Glomerular endothelial cell (primary cell): ENCODE measurements around the gene TTYH2. TPM values are rescaled to one million over a fixed set of nuclear protein-coding genes. Genes with fewer than 3 reads are reported as not detected.
"Not testable (repeated sequence)": the region's sequence is repeated elsewhere in the genome, so short reads cannot be mapped to it uniquely, and the experiment has no call there.

Experiments used
- DNase-seq: peaks from one replicate; pipeline ENCODE4 v3.0.0-alpha.2; 2011; ENCODE audit warnings: low read depth, low spot score; ENCODE audit errors: extremely low read depth
- total RNA-seq: library from RNA; depleted of rRNA; stranded (reverse); fragments of >200 nt; gene quantifications from 2 replicates; pipeline ENCODE4 v1.2.3, GENCODE V29; 2015

TTYH2 gene
- total RNA-seq, 1 donor from 2014 or later: 4.1 TPM

GRCh38 chr17:74281799-74282198 is 68.4 kb downstream of the TTYH2 start:
- DNase-seq: no peak

DNA sequence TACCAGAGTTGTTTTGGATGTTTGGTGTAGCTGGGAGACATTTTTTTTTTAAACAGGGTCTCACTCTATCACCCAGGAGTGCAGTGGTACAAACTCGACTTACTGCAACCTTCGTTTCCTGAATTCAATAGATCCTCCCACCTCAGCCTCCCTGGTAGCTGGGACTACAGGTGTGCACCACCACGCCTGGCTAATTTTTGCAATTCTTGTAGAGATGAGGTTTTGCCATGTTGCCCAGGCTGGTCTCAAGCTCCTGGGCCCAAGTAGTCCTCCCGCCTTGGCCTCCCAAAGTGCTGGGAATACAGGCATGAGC is 68.9 kb downstream of the TTYH2 start:
- DNase-seq: not testable (repeated sequence)

GRCh38 chr17:74282587-74283370 is 69.4 kb downstream of the TTYH2 start:
- no peak for DNase-seq

- no peak for DNase-seq
Observed at GRCh38 chr17:74283371-74283673, 70.0 kb downstream of the TTYH2 start.

DNA sequence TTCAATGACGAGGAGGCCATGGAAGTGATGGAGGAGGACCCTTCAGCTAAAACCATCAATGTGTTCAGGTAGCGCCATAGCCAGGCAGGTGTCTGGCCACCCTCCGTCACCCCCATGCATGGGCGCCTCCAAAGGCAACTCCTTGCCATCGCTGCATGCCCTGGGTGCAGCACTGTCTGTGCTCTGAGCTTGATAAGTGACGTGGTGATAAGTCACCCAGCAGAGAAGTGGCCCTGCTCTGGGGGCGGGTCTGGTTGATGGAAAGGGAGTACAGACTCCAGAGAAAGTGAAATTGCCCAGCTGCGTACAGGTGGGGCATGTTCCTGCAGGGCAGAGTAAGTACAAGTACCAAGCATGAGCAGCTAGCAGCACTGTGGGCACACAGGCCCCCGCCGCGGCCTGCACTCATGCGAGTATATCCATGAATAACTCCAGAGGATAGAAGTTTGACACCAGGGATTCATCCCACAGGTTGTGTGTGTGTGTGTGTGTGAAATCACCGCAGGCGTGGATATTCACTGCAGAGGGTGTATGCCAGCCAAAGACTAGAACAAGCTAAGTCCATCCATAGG is 73.7 kb downstream of the TTYH2 start:
- DNase-seq: no peak

DNA sequence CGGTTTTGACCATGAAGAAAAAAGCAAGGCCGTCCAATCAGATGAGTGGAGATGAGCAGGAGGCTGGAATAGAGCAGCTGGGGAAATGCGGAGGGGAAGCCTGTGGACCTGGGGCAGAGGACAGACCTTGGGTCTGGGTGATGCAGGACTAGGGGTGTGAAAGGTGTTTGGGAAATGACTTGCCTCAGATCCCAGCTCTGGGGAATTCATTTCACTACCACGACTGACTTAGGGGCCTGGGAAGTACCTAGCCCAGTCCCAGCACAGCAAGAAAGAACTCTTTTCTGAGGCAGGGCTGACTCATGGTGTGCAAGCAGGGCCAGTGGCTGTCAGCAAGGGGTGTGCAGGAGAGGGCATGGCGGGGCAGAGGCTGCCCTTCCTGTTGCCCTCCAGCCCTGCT is 75.4 kb downstream of the TTYH2 start:
- DNase-seq: no peak

- no peak for DNase-seq
Observed at GRCh38 chr17:74289688-74290087, 76.3 kb downstream of the TTYH2 start.

DNA sequence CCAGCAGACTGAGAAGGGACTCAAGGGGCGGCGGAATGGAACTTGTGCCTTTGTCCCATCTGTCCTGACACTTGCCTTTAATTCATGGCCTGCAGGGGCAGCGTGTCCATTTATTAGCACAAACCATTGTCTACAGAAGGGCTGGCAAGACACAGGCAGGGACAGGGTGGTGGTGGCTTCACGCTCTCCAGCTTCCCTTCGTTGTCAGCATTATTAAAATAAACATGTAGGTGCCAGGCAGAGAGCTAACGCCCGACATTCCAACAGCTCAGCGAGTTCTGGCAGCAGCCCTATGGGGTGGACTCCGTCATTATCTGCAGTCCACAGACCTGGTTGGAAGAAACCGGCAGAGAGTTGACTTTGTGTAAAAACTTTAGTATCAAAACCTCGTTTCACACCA is 77.0 kb downstream of the TTYH2 start:
- DNase-seq: no peak

- DNase-seq: no peak
Observed at GRCh38 chr17:74292495-74292894, 79.1 kb downstream of the TTYH2 start.

GRCh38 chr17:74295625-74296547 is 82.5 kb downstream of the TTYH2 start:
- no peak for DNase-seq

DNA sequence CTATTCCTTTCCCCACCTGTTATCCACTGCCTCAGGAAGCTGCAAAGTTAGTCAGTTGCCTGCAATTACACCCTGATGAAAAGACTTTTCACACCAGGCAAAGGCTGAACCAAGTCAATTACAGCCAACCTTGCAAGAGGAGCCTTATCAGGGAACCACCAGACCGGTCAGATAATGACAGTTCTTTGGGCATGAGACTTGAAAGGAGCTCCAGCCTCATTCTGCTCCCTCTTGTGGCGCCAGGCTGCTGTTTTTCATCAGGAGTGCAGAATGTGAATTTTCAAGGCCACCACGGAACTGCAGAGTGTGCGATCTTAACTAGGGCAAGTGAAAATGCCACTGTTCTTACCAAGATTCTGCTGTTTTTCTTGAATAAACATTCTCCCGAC is 83.2 kb downstream of the TTYH2 start:
- peak; percentile 3 for DNase-seq

DNA sequence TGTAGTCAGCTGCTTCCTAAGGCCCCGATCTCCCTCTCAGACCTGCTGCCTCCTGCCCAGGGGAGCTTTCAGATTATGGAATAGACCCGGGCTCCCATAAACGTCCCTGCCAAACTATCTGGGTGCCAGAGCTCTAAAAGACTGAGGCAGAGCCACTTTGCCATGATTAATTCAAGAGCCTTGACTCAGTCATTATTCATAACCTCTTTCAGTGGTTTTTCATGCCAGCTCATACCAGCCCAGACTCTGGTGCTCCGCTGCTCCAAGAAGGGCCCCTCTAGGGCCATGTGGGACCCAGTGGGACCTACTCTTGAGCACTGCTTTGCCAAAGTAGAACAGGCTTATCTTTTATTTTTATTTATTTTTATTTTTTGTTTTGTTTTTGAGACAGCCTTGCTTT is 84.6 kb downstream of the TTYH2 start:
- no peak for DNase-seq

GRCh38 chr17:74298778-74299177 is 85.4 kb downstream of the TTYH2 start:
- no peak for DNase-seq

GRCh38 chr17:74299226-74300009 is 86.0 kb downstream of the TTYH2 start:
- DNase-seq: no peak

DNA sequence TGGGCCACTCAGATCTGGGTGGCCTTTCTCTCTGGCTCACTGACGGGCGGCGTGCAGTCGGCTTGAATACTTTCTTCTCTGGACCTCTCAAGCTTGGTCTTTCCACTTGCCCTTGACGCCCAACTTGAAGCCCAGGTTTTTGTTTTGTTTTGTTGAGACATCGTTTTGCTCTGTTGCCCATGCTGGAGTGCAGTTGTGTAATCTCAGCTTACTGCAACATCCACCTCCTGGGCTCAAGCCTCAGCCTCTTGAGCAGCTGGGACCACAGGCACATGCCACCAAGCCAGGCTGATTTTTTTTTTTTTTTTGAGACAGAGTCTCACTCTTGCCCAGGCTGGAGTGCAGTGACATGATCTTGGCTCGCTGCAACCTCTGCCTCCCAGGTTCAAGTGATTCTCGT is 89.9 kb downstream of the TTYH2 start:
- DNase-seq: no peak

GRCh38 chr17:74304184-74304583 is 90.8 kb downstream of the TTYH2 start:
- no peak for DNase-seq

- DNase-seq: no peak
Observed at GRCh38 chr17:74305865-74306654, 92.7 kb downstream of the TTYH2 start.

GRCh38 chr17:74307984-74308773 is 94.8 kb downstream of the TTYH2 start:
- DNase-seq: peak; percentile 27

DNA sequence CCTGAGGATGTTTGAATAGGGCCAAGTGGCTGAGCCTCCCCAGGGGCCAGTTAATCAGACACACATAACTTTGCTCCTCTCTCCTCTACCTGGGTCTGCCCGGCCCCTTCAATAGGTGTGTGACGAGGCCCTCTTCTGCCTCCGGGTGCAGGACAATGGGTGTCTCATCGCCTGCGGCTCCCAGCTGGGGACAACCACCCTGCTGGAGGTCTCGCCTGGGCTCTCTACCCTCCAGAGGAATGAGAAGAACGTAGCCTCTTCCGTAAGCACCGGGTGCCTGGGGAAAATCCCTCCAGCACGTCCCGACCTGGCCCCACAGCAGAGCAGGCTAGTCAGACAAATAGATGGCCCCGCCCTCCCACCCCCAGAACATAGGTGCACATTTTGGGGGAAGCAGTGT is 96.5 kb downstream of the TTYH2 start:
- DNase-seq: no peak
